IPS-15b (cell line): Measurements from ENCODE around the gene METRN.
A peak's percentile ranks its signal among the peaks of the same experiment; 100 is the strongest.

Experiments used
- H3K27me3 ChIP-seq: one replicate; pipeline ENCODE4 v1.6.1; 2013; ENCODE audit warnings: low read length; ENCODE audit not compliant: control insufficient read depth, insufficient read depth
- H3K36me3 ChIP-seq: one replicate; pipeline ENCODE4 v1.6.1; 2013; ENCODE audit warnings: low read length; ENCODE audit not compliant: control insufficient read depth, insufficient read depth
- H3K4me1 ChIP-seq: one replicate; pipeline ENCODE4 v1.6.1; 2013; ENCODE audit warnings: mild to moderate bottlenecking, low read length; ENCODE audit not compliant: control insufficient read depth, insufficient read depth
- H3K4me3 ChIP-seq: one replicate; pipeline ENCODE4 v1.5.1; 2013; ENCODE audit warnings: low read depth, low read length
- H3K9ac ChIP-seq: one replicate; pipeline ENCODE4 v1.6.1; 2013; ENCODE audit warnings: low read depth, mild to moderate bottlenecking, low read length
- H3K9me3 ChIP-seq: one replicate; pipeline ENCODE4 v1.6.1; 2013; ENCODE audit warnings: mild to moderate bottlenecking, low read length; ENCODE audit not compliant: control insufficient read depth, insufficient read depth

Gene METRN

DNA sequence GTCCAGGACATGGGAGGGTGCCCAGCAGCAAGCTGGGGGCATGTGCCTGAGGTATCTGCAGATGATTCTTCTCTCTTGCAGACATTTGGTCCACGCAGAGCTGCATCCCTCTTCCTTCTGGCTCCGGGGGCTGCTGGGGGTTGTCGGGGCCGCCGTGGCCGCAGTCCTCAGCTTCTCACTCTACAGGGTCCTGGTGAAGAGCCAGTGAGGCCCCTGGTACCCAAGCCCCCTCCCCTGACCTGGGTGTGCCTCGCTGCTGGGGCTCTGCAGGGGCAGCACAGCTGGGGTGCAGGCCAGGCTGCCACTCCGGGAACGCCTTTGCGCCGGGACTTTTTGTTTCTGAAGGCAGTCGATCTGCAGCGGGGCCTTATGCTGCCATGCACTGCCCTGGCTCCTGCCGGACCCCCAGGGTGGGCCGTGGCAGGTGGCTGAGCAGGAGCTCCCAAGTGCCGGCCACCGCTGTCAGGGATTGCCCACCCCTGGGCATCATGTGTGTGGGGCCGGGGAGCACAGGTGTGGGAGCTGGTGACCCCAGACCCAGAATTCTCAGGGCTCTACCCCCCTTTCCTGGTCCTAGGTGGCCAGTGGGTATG, 41.4 kb upstream of the METRN start:
- Histone ChIP-seq H3K9ac (no peak overlapping the region), H3K36me3 (peaks cover 55% of the 10 kb centered on the region), H3K27me3 (no peaks in the 10 kb centered on the region), H3K9me3 (no peaks in the 10 kb centered on the region), H3K4me1 (no peaks in the 10 kb centered on the region), H3K4me3 (no peak overlapping the region)

DNA sequence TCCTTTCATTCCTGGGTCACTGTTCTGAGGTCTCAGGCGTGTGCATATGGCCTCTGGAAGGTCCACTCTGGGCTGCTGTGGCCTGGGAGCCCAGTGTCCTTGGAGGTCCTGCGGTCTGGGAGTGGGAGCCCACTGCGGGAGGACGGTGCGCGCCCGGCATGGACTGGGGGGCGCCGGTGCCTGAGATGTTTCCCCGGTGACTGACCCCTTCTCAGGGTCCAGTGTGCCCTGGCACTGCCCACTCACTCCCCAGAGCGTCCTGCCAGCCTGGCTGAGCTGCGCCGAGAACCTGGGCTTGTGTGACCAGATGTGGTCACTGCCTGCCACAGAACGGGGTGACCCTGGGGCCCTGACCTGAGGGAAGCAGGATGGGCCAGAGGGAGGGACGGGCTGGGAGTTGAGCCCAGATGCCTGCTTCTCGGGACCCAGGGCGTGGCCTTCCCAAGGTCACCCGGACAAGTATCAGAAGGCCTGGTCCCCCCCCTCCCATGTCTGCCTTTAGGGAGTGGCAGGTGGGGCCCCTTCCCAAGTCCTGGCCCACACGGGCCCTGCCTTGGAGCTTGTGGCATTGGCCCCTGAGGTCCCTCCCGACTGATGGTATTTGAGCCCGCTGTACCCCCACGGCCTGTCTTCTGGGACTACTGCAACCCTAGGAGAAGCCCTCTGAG, 40.6 kb upstream of the METRN start:
- Histone ChIP-seq H3K36me3 (peaks cover 49% of the 10 kb centered on the region), H3K27me3 (no peaks in the 10 kb centered on the region), H3K9ac (no peak overlapping the region), H3K4me3 (peak overlapping the region; percentile 65), H3K4me1 (no peaks in the 10 kb centered on the region), H3K9me3 (no peaks in the 10 kb centered on the region)

DNA sequence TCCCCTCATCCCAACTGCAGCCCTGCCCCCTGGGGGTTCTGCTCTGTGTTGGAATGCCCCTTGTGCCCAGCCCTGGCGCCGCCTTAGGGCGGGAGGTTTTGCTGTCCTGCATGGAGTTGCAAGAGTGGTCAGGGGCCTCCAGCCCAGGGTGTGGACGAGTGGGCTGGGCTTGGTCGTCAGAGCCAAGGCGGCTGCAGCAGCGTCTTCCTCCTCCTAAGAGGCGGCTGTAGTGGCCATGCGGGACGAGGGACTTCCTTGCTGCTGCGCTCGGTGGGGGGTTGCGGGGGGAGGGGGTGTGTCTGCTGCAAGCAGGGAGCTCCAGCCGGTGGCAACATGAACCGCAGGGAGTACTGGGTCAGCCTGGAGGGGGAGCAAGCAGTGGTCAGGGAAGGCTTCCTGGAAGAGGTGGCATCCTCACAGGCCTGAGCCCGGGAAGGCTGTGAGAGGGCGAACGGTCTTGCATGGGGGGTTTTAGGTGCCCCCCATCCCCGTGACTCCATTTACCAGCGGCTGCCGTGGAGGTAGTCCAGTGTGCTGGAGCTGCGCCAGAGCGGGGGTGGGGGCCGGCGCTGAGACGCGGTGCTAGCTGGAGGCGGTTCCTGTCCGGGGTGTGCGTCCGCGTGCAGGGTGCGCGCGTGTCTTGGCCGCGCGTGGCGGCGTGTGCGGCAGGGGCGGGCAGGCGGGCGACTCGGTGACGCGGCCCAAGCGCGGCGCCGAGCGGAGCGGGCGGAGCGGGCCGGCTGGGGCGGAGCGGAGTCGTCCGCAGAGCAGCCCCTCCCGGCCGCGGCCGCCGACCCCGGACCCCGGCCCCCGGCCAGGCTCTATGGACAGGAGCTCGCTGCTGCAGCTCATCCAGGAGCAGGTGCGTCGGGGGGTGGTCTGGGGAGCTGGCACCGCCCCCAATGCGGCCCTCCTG, 39.7 kb upstream of the METRN start, which contains the start of gene RHBDL1:
Gene RHBDL1 (plus strand): TSS at position 704 of the 916 bp plus-strand sequence. CDS start 120 bp downstream, at position 824.
- Histone ChIP-seq H3K36me3 (peaks cover 41% of the 10 kb centered on the region), H3K4me1 (no peaks in the 10 kb centered on the region), H3K9ac (peak within 1 kb of the TSS; percentile 47), H3K4me3 (peak within 1 kb of the TSS; percentile 65), H3K27me3 (no peaks in the 10 kb centered on the region), H3K9me3 (no peaks in the 10 kb centered on the region)

- Histone ChIP-seq H3K9ac (no peak overlapping the region), H3K27me3 (no peaks in the 10 kb centered on the region), H3K9me3 (no peaks in the 10 kb centered on the region), H3K4me1 (no peaks in the 10 kb centered on the region), H3K36me3 (peaks cover 33% of the 10 kb centered on the region), H3K4me3 (peak overlapping the region; percentile 65)
These were observed 38.9 kb upstream of the METRN start for GRCh38 chr16:675884-676564.

DNA sequence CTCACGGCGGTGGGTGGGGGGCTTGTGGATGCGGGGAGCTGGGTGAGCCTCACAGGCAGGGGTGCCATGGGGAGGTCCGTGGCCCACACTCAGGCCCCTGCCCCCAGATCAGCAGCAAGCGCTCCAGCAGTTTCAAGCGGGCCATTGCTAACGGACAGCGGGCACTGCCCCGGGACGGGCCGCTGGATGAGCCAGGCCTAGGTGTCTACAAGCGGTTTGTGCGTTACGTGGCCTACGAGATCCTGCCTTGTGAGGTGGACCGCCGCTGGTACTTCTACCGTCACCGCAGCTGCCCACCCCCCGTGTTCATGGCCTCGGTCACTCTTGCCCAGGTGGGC, 38.4 kb upstream of the METRN start:
- Histone ChIP-seq H3K4me3 (peak overlapping the region; percentile 24), H3K9me3 (no peaks in the 10 kb centered on the region), H3K36me3 (peaks cover 30% of the 10 kb centered on the region), H3K9ac (no peak overlapping the region), H3K4me1 (no peaks in the 10 kb centered on the region), H3K27me3 (no peaks in the 10 kb centered on the region)

DNA sequence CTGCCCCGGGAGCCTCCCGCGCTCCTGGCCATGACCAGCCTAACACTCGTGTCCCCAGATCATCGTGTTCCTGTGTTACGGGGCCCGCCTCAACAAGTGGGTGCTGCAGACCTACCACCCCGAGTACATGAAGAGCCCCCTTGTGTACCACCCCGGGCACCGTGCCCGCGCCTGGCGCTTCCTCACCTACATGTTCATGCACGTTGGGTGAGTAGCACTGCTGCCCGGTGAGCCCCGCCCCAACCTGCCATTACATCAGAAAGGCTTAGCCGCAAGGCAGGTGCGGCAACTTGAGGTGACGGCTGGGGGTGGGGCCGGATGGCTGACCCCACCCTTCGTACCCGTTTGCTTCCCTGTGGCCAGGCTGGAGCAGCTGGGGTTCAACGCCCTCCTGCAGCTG, 38.0 kb upstream of the METRN start:
- Histone ChIP-seq H3K4me1 (no peaks in the 10 kb centered on the region), H3K36me3 (peaks cover 31% of the 10 kb centered on the region), H3K9me3 (no peaks in the 10 kb centered on the region), H3K4me3 (peak overlapping the region; percentile 24), H3K9ac (no peak overlapping the region), H3K27me3 (no peaks in the 10 kb centered on the region)

GRCh38 chr16:677316-678190, 37.4 kb upstream of the METRN start:
- peak overlapping the region; percentile 24 for H3K4me3 ChIP-seq
- H3K36me3 ChIP-seq: peaks cover 31% of the 10 kb centered on the region
- H3K9me3 ChIP-seq: no peaks in the 10 kb centered on the region
- H3K4me1 ChIP-seq: no peaks in the 10 kb centered on the region
- H3K9ac ChIP-seq: no peak overlapping the region
- no peaks in the 10 kb centered on the region for H3K27me3 ChIP-seq

GRCh38 chr16:678209-678857, 36.6 kb upstream of the METRN start:
- Histone ChIP-seq H3K36me3 (peaks cover 31% of the 10 kb centered on the region), H3K9me3 (no peaks in the 10 kb centered on the region), H3K4me3 (no peak overlapping the region), H3K27me3 (no peaks in the 10 kb centered on the region), H3K4me1 (peaks cover 3% of the 10 kb centered on the region), H3K9ac (no peak overlapping the region)

DNA sequence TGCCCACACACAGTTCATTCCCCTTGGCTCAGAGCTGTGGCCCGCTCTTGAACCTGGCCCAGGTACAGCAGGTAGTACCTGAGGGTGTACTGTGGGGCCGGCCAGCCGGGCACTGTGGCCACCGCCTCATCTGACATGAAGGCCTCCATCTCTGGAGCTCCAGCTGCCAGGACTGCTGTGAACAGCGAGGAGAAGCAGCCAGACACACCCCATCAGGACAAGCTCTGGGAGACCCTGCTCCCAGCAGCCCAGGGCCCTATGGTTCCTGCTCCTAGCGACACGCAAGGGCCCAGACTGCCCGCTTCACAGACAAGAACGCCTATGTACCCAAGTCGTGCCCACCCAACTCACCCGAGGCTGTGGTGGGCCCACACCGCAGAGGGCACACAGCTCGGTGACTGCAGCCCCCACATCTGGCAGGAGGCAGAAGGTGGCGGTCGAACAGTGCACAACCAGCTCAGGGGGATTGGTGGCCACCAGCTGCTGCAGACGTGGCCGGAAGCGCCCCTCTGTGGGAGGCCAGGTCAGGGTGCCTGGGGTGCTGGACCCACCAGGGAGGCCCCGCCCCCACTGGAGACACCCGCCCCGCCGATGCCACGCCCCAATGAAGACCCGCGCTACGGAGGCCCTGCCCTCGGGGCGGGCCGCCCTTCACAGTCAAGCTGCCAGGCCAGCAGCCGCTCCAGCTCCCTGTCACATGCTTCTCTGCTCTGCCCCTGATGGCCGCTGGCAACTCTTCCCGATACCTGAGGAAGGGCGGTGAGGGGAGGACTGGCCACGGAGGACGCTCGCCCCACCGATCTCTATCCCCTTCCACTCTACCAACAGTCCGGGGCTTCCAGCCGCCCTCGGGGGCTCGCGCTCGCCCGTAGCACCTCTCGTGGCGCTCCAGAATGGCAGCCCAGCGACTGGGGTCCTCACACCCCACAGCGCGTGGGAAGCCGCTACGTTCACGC, 35.8 kb upstream of the METRN start:
- peak overlapping the region; percentile 73 for H3K4me3 ChIP-seq
- H3K4me1 ChIP-seq: peaks cover 3% of the 10 kb centered on the region

More for the DNA sequence above, 35.8 kb upstream of the METRN start:
- Histone ChIP-seq H3K9me3 (no peaks in the 10 kb centered on the region), H3K36me3 (peaks cover 26% of the 10 kb centered on the region), H3K27me3 (no peaks in the 10 kb centered on the region), H3K9ac (no peak overlapping the region)
